ENCODE measurements around the gene FAM89B.
A peak's percentile ranks its signal among the peaks of the same experiment; 100 is the strongest.

Gene FAM89B

DNA sequence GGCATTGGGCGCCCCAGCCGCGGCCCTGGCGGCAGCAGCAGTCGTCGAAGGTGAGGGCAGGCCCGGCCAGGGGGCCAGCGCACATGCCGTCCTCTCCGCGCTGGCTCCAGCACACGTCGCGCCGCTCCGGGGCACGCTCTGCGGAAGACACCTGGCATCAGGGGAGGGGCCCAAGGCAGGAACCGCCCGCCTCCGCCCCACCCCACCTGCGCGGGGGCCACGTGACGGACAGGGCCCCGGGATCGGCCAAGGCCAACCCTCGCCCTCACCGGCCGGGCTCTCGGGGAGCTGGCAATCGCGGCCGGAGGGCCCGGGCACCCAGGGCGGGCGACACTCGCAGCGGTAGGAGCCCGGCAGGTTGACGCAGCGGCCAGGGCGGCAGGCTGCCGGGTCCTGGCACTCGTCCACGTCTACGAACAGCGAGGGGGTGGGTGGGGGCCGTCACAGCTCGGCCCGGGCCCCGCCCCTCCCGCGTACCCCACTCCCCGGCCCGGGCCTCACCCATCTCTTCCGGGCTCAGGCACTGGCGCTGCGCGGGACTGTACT is 32.5 kb upstream of the FAM89B start:
- DNase-seq, result no peak

DNA sequence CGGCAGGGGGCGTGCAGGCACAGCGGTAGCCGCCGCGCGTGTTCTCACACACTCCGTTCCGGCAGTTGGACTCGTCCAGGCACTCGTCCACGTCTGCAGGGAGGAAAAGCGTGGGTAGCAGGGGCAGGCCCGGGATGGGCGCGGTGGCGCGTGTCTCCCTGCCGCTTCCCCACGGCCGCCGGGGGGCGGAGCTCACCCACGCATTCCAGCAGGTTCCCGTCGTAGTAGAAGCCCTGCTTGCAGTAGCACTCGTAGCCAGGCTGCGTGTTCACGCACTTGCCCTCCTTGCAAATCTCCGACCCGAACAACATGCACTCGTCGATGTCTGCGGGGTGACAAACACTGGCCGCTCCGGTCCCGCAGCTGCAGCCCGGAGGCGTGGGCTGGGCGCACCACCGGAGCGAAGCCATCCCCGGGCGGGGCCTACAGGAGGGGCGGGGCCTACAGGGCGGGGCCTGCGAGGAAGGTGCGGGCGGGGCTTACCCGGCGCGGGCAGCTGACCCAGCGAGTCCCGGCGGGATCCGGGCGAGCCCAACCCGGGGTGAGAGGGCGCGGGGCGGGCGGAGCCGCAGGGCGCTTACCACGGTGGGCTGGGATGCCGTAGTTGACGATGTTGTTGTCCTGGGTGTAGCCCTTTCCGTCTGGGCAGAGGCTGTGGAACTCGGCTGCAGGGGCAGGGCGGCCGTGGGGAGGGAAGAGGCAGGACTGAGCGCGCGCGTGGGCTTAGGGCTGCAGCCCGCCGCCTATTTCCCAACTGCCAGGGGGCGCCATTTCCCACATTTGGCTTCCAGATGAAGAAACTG is 31.8 kb upstream of the FAM89B start:
- DNase-seq, result no peak

GRCh38 chr11:65541093-65541982 is 31.0 kb upstream of the FAM89B start:
- DNase-seq, result peak; percentile 56

DNA sequence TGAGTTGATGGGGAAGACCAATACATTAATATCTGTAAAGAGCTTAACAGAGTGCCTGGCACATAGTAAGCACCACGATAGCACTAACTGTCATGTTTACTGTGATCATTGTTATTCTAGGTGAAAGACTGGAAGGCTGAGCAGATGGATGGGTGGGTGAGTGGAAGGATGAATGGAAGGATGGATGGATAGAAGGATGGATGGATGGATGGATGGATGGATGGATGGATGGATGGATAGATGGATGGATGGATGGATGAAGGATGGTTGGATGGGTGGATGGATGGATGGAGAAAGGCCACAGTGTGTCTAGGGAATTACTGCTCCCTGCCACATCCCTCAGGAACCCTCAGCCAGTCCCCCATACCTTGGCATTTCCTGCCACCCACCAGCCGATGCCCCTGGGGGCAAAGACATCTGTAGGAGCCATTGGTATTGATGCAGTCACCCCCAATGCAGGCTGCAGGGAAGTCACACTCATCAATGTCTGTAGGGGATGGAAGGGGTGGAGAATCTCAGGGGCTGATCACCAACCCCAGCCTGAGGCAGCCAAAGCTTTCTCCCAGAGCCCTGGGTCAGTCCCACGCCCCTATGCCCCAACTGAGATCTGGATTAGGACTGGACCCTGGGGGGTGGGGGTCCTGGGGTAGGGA is 29.5 kb upstream of the FAM89B start:
- DNase-seq, result no peak

DNA sequence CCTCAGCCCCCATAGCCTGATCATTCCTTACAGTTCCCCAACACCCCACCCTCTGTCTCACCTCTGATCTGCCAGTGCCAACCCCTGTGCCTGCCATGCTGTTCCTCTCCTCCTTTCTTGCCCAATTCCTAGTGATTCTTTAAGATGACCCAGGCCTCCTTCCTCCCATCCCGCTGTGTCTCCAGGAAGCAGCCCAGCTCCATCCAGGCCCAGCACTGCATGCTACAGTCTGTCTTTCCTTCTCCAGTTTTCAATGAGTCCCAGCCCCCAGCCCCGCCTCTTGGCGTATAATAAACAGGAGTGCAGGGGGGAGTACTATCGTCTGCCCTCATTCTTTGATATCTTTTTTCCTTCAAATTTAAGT is 26.5 kb upstream of the FAM89B start:
- DNase-seq, result no peak

DNA sequence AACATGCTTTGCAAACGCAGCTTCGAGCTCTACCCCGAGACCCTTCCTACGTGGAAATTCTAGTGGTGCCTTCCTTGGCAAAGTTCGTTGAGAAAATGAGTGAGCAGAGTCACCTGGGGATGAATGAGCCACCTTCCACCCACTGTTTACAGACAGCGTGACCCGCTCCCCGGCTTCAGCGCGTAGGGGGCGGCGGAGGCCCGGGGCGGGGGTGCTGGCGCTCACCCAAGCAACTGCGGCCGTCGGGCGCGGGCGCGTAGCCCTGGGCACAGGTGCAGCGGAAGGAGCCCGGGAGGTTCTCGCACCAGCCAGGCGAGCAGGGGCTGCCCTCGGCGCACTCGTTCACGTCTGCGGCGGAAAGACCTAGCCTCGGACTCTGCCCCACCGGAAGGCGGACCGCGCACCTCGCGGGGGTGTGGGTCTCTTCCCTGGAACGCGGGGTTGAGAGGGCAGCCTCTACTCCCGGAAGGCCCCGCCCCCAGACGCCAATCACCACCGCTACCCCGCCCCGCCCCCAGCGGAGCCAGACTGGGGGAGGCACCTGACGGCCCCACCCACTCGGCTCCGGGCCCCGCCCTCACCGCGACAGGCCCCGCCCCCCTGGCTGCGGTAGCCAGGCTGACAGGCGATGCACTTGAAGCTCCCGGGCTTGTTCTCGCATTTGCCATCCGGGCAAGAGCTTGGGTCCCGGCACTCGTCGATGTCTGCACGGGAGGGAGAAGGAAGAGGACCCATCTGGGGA is 25.9 kb upstream of the FAM89B start:
- DNase-seq, result peak; percentile 91

DNA sequence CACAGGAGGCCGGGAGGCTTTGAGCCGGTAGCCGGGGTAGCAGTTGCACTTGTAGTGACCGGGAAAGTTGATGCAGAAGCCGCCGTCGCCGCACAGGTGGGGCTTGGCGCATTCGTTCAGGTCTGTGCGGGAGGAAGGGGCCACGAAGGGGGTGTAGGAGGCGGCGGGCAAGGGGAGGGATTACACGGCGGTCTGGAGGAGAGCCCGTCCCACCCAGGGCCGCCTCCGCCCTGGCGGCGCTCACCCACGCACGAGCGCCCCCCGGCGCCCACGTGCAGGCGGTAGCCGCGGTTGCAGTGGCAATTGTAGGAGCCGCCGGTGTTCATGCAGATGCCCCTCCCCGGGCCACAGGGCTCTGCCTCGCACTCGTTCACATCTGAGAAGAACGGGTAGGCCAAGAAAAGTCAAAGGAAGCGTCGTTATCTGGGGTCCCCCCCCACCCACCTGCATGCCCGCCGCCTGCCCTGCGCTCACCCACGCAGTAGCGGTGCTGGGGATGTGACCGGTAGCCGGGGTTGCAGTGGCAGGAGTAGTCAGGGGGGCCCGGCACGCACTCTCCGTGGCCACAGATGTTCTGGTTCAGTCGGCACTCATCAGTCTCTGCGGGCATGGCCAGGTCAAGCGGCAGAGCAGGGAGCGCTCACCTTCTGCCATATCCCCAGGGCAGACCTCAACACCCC is 24.8 kb upstream of the FAM89B start:
- DNase-seq, result no peak

- DNase-seq, result no peak
Measured at GRCh38 chr11:65548395-65548794, 23.9 kb upstream of the FAM89B start.

- no peak for DNase-seq
Measured at GRCh38 chr11:65549096-65549495, 23.2 kb upstream of the FAM89B start.

- peak; percentile 85 for DNase-seq
Measured at GRCh38 chr11:65551572-65552387, 20.6 kb upstream of the FAM89B start.

DNA sequence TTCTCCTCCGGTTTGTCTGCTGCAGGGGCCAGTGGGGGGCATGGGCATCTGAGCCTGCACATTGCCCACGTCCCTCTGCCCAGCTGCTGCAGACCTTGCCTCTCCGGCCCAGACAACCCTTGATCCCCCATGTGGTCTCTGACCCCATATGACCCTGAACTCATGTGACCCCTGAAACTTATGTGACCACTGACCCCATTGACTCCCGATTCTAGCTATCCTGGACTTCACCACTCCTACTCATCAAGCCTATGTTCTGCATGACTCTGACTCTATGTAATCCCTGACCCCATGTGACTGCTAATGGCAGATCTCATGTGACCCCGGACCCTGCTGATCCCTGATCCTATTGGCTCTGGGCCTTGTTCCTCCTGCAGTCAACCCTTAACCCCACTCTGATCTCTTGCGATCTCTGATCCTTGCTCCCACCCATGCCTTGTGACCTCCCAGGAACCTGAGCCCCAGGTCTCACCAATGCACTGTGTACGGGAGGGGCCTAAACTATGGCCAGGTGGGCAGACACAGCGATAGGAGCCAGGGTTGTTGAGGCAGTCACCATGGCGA is 19.9 kb upstream of the FAM89B start:
- no peak for DNase-seq

GRCh38 chr11:65553301-65554001 is 18.9 kb upstream of the FAM89B start:
- DNase-seq, result peak; percentile 87

DNA sequence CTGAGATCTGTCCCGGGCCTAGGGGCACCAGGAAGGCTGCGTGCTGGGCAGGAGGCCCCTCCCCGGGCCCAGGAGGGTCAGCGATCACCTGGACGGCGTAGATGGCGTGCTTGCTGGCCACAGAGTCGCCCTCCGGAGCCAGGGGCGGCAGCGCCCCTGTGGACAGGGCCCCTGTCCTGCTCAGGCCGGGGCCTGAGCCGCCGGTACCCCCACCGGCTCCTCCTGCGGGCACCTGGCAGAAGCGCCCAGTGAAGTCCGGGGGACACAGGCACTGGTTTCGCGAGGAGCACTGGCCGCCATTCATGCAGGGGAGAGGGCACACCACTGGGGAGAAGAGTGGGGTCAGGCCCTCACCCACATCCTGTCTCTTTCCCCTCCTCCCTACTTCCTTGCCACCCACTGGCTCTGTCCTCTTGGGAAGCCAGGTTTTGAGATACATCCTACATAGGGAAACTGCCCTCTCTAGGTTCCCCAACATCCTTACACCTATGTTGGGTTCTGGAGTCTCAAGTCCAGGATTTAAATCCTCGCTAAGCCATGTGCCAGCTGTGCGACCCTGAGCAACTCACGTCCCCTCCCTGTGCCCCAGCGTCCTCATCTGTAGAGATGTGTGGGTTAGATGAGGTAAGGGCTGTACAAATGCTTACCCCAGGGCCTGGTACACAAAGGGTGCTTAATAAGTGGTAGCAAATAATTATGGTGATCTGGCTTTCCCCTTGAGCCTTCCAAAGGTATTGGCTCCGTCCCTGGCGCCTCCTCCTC is 18.1 kb upstream of the FAM89B start:
- DNase-seq, result no peak

GRCh38 chr11:65554842-65555430 is 17.4 kb upstream of the FAM89B start:
- no peak for DNase-seq

DNA sequence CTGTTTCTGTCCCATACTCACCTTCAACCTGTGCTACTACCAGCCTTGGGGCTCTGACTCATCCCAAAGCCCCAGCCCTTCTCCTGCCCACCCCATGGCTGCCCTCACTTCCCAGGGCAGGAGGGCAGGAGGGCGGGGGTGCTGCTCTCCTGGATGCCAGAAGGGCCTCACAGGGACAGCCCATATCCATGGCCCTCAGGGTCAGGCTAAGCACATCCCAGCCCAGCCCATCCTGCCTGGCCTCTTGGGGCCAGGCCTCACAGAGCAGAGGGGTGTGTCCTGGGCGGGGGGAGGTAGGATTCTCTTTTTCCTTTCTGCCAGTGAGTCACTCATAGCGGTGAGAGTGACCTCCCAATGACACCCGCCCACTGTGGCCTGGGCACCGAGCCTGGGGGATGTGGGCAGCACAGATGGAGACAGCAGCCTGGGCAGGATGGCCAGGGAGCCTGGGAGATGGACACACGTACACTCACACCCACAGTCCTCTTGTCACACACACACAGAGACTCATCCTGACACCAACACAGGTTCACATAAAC is 16.6 kb upstream of the FAM89B start:
- DNase-seq, result no peak

DNA sequence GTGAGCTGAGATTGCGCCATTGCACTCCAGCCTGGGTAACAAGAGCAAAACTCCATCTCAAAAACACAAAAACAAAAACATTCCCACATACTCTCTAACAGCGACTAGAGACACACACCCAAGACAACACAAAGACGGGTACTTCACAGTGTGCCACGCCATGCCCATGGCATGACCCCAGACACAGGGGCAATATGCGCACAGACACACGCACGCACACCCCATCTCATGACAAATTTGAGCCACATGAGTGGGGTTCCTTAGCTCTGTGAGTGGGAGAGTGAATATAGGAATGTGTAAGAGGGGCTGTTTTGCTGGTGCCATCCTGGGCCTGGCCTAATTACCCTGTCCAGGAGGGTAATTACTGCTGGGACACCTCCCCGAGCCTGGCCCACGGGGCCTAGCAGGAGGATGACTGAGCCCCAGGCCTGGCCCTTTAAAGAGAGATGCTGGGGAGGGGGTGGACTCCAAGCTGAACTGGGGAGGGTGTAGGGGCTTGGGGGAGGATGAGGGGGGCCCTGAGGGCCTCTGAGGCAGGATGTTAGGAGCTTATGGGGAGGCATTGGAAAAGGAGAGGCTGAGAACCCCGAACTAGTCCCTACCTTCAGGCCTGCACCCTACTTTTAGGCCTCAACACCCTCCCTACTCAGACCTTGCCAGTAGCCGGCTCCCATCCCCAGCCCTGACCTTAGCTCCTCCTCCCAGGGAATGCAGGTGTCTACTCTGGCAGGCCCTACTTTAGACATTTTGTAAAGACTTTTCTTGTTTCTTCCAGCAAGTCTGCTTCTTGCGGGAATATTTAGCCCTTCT is 15.7 kb upstream of the FAM89B start:
- no peak for DNase-seq

- no peak for DNase-seq
Measured at GRCh38 chr11:65557280-65558001, 14.9 kb upstream of the FAM89B start.
